OCI-LY7 (cell line): ENCODE measurements around the gene APOBEC3G. TPM values are rescaled to one million over a fixed set of nuclear protein-coding genes. Genes with fewer than 3 reads are reported as not detected.
A peak's percentile ranks its signal among the peaks of the same experiment; 100 is the strongest.

ENCODE experiments used
- BruUV-seq: library from RNA; stranded (reverse); fragments of 400-500 nt; replicated peaks from 2 replicates; lab custom pipeline; 2021; lab: Mats Ljungman, UMichigan
- CTCF ChIA-PET: fragments of 300-600 bp; sonication (Branson Sonifier 250); formaldehyde crosslinking; loops from one replicate; lab custom pipeline; 2022; ENCODE audit warnings: antibody characterized with exemption; ENCODE audit not compliant: unreplicated experiment; lab: Charles Lee
- POLR2A ChIA-PET: fragments of 300-600 bp; sonication (Branson Sonifier 250); formaldehyde crosslinking; loops from one replicate; lab custom pipeline; 2022; ENCODE audit warnings: antibody characterized with exemption; lab: Charles Lee
- DNase-seq: peaks from one replicate; pipeline ENCODE4 v3.0.0-alpha.2; 2015; ENCODE audit warnings: low spot score
- H2AFZ ChIP-seq: fragments of 200-600 bp; sonication (generic), shearing (Covaris generic); 2 replicates; pipeline ENCODE4 v1.6.1; 2014; ENCODE audit warnings: mild to moderate bottlenecking, antibody characterized with exemption, low read length, moderate library complexity
- H3K27ac ChIP-seq: fragments of 200-600 bp; sonication (generic); 2 replicates; pipeline ENCODE4 v1.5.1; 2014; ENCODE audit warnings: mixed run types, low read depth, mild to moderate bottlenecking, moderate library complexity, low read length, inconsistent platforms; ENCODE audit not compliant: poor library complexity, severe bottlenecking
- H3K36me3 ChIP-seq: fragments of 200-600 bp; sonication (generic); 2 replicates; pipeline ENCODE4 v1.6.1; 2014; ENCODE audit warnings: mild to moderate bottlenecking, antibody characterized with exemption, low read length, moderate library complexity, mixed read lengths; ENCODE audit not compliant: insufficient read depth
- H3K4me1 ChIP-seq: fragments of 200-600 bp; sonication (generic); 2 replicates; pipeline ENCODE4 v1.5.1; 2014; ENCODE audit warnings: mild to moderate bottlenecking, low read length; ENCODE audit not compliant: insufficient read depth, poor library complexity, severe bottlenecking
- H3K4me2 ChIP-seq: fragments of 200-600 bp; sonication (generic); 2 replicates; pipeline ENCODE4 v1.6.1; 2014; ENCODE audit warnings: mild to moderate bottlenecking, low read length
- H3K4me3 ChIP-seq: fragments of 200-600 bp; sonication (generic); 2 replicates; pipeline ENCODE4 v1.5.1; 2014; ENCODE audit warnings: mild to moderate bottlenecking, low read depth, low read length; ENCODE audit not compliant: poor library complexity, severe bottlenecking
- H3K79me2 ChIP-seq: fragments of 200-600 bp; sonication (generic); 2 replicates; pipeline ENCODE4 v1.6.1; 2016; ENCODE audit warnings: low read depth, mild to moderate bottlenecking, low read length, moderate library complexity, mixed read lengths; ENCODE audit not compliant: insufficient read depth
- H3K9me2 ChIP-seq: fragments of 200-600 bp; sonication (generic); 2 replicates; pipeline ENCODE4 v1.6.1; 2016; ENCODE audit warnings: mild to moderate bottlenecking, low read length, mixed read lengths; ENCODE audit not compliant: insufficient read depth
- H3K9me3 ChIP-seq: fragments of 200-600 bp; sonication (generic); 2 replicates; pipeline ENCODE4 v1.6.1; 2014; ENCODE audit warnings: mild to moderate bottlenecking, mixed run types, low read length, mixed read lengths
- H4K20me1 ChIP-seq: fragments of 200-600 bp; sonication (generic); 2 replicates; pipeline ENCODE4 v1.6.1; 2014; ENCODE audit warnings: mild to moderate bottlenecking, antibody characterized with exemption, low read length, moderate library complexity, mixed read lengths; ENCODE audit not compliant: insufficient read depth
- EZH2phosphoT487 ChIP-seq: fragments of 200-600 bp; sonication (generic); IDR thresholded peaks from 2 replicates; pipeline ENCODE4 v1.6.1; 2018; ENCODE audit warnings: low read depth, borderline replicate concordance, mild to moderate bottlenecking, mixed run types, antibody characterized with exemption, low read length, moderate library complexity, mixed read lengths
- intact Hi-C: fragments of 100-400 bp; cut with micrococcal nuclease; formaldehyde crosslinking; loops from one replicate; pipeline ENCODE4 v1.10.0; 2022; ENCODE audit not compliant: unreplicated experiment
- total RNA-seq, 2 experiments: library from RNA; depleted of rRNA in 1 of 2; stranded (reverse); fragments of >200 nt in 1 of 2; shearing (Covaris generic) in 1 of 2; gene quantifications; 2 replicates each; pipeline ENCODE4 v1.2.3, GENCODE V29; 2014 to 2022
- TF ChIP-seq, protein P1 (sequence below): fragments of 200-600 bp; sonication (generic); conservative IDR thresholded peaks from 2 replicates; pipeline ENCODE4 v1.5.1; 2014; ENCODE audit warnings: mild to moderate bottlenecking, antibody characterized with exemption, low read length, moderate library complexity, mixed read lengths

The APOBEC3G gene
- total RNA-seq, 2 experiments from 2014 or later = 36.7 to 60.2 TPM

DNA sequence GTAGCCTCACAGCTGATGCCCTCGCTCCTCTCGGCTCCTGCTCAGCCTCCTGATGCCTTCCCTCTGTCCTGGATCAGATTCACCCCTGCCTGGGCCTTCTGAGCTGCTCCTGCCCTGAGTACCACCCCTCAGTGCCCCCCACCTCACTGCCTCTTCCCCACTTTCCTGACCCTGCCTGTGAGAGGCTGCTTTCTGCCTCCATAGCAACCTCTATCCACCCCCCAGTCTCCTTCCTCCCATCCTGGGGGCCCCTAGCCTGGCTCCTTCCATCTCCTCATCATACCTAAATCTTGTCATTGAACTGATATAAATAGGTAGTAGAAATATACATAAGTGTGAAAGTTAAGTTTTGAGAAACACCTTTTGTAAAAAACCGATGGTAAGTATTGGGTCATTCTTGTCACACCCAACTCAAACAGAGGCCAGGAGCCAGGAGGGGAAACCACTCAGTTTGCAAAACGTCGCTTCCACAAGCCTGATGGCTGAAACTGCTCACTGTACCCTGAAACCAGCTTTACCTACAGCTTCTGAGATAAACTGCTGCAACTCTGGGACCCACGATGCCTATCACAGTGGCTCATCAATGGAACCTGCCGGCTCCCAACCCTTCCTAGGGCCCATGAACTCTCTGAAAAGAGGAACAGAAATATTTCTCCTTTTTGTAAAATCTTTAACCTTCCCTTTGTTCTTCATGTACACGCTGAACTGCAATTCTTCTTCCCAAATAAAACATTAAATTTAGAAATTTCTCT lies 15.2 kb downstream of the APOBEC3G start:
- no peak for DNase-seq
- no peaks in the 10 kb centered on the region for H3K79me2 ChIP-seq
- peak overlapping the region; percentile 7; the same call in 1 of the 2 replicates for H2AFZ ChIP-seq
- no peaks in the 10 kb centered on the region for H3K9me2 ChIP-seq
- peaks cover 28% of the 10 kb centered on the region for H3K4me1 ChIP-seq
- H3K4me3 ChIP-seq = no peak overlapping the region
- ChIA-PET POLR2A (no interaction called here), CTCF (no interaction called here)
- H3K9me3 ChIP-seq = no peaks in the 10 kb centered on the region
- no TSS peak for BruUV-seq
- no peaks in the 10 kb centered on the region for H4K20me1 ChIP-seq
- no peaks in the 10 kb centered on the region for H3K36me3 ChIP-seq
- H3K4me2 ChIP-seq = no peak overlapping the region
- TF ChIP-seq EZH2phosphoT487 = no peak
- TF ChIP-seq, protein P1, sequence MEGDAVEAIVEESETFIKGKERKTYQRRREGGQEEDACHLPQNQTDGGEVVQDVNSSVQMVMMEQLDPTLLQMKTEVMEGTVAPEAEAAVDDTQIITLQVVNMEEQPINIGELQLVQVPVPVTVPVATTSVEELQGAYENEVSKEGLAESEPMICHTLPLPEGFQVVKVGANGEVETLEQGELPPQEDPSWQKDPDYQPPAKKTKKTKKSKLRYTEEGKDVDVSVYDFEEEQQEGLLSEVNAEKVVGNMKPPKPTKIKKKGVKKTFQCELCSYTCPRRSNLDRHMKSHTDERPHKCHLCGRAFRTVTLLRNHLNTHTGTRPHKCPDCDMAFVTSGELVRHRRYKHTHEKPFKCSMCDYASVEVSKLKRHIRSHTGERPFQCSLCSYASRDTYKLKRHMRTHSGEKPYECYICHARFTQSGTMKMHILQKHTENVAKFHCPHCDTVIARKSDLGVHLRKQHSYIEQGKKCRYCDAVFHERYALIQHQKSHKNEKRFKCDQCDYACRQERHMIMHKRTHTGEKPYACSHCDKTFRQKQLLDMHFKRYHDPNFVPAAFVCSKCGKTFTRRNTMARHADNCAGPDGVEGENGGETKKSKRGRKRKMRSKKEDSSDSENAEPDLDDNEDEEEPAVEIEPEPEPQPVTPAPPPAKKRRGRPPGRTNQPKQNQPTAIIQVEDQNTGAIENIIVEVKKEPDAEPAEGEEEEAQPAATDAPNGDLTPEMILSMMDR = no peak
- intact Hi-C loops = no loop called here
- H3K27ac ChIP-seq = no peak overlapping the region

GRCh38 chr22:39094717-39095389 lies 17.8 kb downstream of the APOBEC3G start:
- BruUV-seq = no TSS peak
- H2AFZ ChIP-seq = no peak overlapping the region
- TF ChIP-seq, protein P1 = no peak
- TF ChIP-seq EZH2phosphoT487 = no peak
- no peak overlapping the region for H3K27ac ChIP-seq
- no peaks in the 10 kb centered on the region for H3K9me2 ChIP-seq
- no peaks in the 10 kb centered on the region for H3K36me3 ChIP-seq
- H3K4me1 ChIP-seq = peaks cover 52% of the 10 kb centered on the region
- no peak for DNase-seq
- CTCF ChIA-PET = no interaction called here
- POLR2A ChIA-PET = interaction anchor here (1.1 kb wide), 1 partner anchor 58 kb away, joined by 3 read pairs; no protein-coding TSS in a partner anchor
- no peaks in the 10 kb centered on the region for H3K79me2 ChIP-seq
- no peaks in the 10 kb centered on the region for H3K9me3 ChIP-seq
- no peak overlapping the region for H3K4me2 ChIP-seq
- H3K4me3 ChIP-seq = no peak overlapping the region
- intact Hi-C loops = no loop called here
- no peaks in the 10 kb centered on the region for H4K20me1 ChIP-seq

DNA sequence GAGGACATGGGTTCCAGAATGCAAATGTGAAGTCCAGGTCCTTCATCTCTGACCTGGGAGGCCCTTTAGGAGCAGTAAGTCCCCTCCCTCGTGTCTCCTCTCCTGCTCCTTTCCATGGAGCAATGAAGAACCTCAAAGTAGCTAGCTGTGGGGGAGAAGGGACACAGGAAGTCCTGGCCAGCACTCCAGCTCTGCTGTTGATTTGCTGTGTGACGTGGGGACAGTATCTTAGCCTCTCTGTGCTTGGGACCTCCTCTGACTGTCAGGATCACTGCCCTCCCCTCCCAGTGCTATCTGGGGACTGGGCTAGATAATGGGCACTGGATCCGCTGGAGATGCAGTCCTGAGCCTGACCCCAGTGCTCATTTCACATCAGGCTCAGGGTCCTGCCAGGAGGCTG lies 18.9 kb downstream of the APOBEC3G start:
- TF ChIP-seq, protein P1 = no peak
- no peak for TF ChIP-seq EZH2phosphoT487
- no peaks in the 10 kb centered on the region for H4K20me1 ChIP-seq
- no peaks in the 10 kb centered on the region for H3K9me3 ChIP-seq
- no peaks in the 10 kb centered on the region for H3K9me2 ChIP-seq
- no peak overlapping the region for H3K4me2 ChIP-seq
- POLR2A ChIA-PET = no interaction called here
- CTCF ChIA-PET = no interaction called here
- H3K4me3 ChIP-seq = no peak overlapping the region
- no peaks in the 10 kb centered on the region for H3K36me3 ChIP-seq
- DNase-seq = no peak
- no peak overlapping the region for H2AFZ ChIP-seq
- no TSS peak for BruUV-seq
- intact Hi-C loops = no loop called here
- H3K4me1 ChIP-seq = peaks cover 46% of the 10 kb centered on the region
- no peaks in the 10 kb centered on the region for H3K79me2 ChIP-seq
- no peak overlapping the region for H3K27ac ChIP-seq
